Measurements from ENCODE around the gene C2.
"Not testable (repeated sequence)": the region's sequence is repeated elsewhere in the genome, so short reads cannot be mapped to it uniquely, and the experiment has no call there.

The C2 gene

DNA sequence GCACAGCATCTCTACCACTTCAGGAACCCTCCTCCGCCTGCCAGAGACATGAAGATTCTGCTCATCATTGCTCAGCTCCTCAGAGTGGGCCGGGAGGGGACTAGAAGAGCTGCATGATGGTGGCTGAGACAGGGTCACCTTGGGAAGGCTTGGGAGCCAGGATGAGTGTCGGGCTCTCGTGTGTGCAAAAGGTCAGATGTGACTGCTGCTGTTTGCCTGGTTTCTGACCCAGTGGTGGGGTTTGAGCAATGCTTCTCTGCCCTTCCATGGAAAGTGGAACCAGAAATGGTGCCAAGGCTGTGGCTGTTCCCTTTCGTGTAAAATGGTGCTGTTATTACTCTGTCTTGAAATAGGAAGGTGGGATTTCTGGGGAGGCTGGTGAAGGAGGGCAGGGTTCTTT, 53.5 kb downstream of the C2 start:
- not testable (repeated sequence) for DNase-seq

DNA sequence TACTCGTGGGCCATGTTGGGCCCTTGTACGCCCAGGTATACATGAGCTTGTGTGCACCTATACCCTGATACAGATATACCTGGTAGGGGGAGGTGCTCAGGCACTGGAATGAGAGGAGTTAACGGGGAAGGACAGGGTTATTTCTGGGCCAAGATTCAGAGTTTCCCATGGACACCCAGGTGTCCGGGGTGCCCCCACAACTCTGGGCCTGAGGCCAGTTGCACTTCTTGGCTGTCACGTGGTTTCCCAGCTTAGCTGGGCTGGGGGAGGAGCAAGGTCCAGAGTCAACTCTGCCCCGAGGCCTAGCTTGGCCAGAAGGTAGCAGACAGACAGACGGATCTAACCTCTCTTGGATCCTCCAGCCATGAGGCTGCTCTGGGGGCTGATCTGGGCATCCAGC, 54.2 kb downstream of the C2 start, which contains the start of gene C4A:
C4A (plus strand) TSS at position 314 of the 400 bp plus-strand sequence; CDS start at position 365, 51 bp downstream.
- not testable (repeated sequence) for DNase-seq

DNA sequence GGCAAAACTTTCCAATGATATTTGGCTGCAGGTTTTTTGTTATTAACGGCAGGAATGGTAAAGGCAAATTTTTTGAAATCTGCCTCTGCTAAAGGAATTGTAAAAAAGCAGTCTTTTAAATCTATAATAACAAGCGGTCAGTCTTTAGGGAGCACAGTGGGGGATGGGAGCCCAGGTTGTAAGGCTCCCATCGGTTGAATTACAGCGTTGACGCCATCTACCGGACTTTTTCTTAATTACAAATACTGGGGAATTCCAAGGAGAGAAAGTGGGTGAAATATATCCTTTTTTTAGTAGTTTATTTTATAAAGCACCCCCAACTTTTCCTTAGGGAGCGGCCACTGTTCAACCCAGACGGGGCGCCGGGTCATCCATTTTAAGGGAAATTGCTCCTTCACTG, 61.8 kb downstream of the C2 start:
- DNase-seq = not testable (repeated sequence)

DNA sequence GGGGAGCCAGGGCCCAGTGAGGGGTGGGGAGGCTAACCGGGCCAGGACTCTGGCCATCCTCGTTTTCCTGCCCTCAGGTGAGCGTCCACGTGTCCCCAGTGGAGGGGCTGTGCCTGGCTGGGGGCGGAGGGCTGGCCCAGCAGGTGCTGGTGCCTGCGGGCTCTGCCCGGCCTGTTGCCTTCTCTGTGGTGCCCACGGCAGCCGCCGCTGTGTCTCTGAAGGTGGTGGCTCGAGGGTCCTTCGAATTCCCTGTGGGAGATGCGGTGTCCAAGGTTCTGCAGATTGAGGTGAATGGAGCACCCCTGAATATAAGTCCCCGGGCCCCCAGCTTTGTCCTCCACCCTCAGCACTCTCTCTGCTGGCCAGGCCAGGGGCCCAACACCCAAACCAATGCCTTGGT, 66.9 kb downstream of the C2 start:
- not testable (repeated sequence) for DNase-seq
